Activated naive CD4-positive, alpha-beta T cell treated with anti-CD3 and anti-CD28 coated beads, Interleukin-2, amount 50 U/mL, for 24 hours (primary cell): ENCODE results near the gene TMEM53.

Experiments
- H3K27ac Mint-ChIP-seq: one replicate; pipeline ENCODE4 v1.8.0; 2021; ENCODE audit warnings: mild to moderate bottlenecking, mixed read lengths
- H3K27me3 Mint-ChIP-seq: one replicate; pipeline ENCODE4 v1.8.0; 2021; ENCODE audit warnings: mixed read lengths
- H3K36me3 Mint-ChIP-seq: one replicate; pipeline ENCODE4 v1.8.0; 2021; ENCODE audit warnings: mixed read lengths
- H3K4me1 Mint-ChIP-seq: one replicate; pipeline ENCODE4 v1.8.0; 2021; ENCODE audit warnings: mixed read lengths
- H3K4me3 Mint-ChIP-seq: one replicate; pipeline ENCODE4 v1.8.0; 2021; ENCODE audit warnings: mild to moderate bottlenecking, mixed read lengths
- H3K9me3 Mint-ChIP-seq: one replicate; pipeline ENCODE4 v1.8.0; 2021; ENCODE audit warnings: mixed read lengths

The TMEM53 gene

GRCh38 chr1:44685218-44685617 lies 10.9 kb upstream of the TMEM53 start:
- no peaks in the 10 kb centered on the region for H3K27me3 Mint-ChIP-seq
- peaks cover 4% of the 10 kb centered on the region for H3K4me1 Mint-ChIP-seq
- no peak overlapping the region for H3K4me3 Mint-ChIP-seq
- no peaks in the 10 kb centered on the region for H3K9me3 Mint-ChIP-seq
- no peak overlapping the region for H3K27ac Mint-ChIP-seq
- no peaks in the 10 kb centered on the region for H3K36me3 Mint-ChIP-seq

GRCh38 chr1:44684525-44684924 lies 10.2 kb upstream of the TMEM53 start:
- Mint-ChIP-seq H3K4me3 (no peak overlapping the region), H3K4me1 (peaks cover 4% of the 10 kb centered on the region), H3K36me3 (no peaks in the 10 kb centered on the region), H3K27ac (no peak overlapping the region), H3K9me3 (no peaks in the 10 kb centered on the region), H3K27me3 (no peaks in the 10 kb centered on the region)

GRCh38 chr1:44682883-44683265 lies 8.6 kb upstream of the TMEM53 start:
- H3K4me3 Mint-ChIP-seq = no peak overlapping the region
- H3K9me3 Mint-ChIP-seq = no peaks in the 10 kb centered on the region
- no peak overlapping the region for H3K27ac Mint-ChIP-seq
- peaks cover 4% of the 10 kb centered on the region for H3K4me1 Mint-ChIP-seq
- H3K36me3 Mint-ChIP-seq = no peaks in the 10 kb centered on the region
- no peaks in the 10 kb centered on the region for H3K27me3 Mint-ChIP-seq

GRCh38 chr1:44681905-44682882 lies 7.9 kb upstream of the TMEM53 start:
- Mint-ChIP-seq H3K27me3 (no peaks in the 10 kb centered on the region), H3K36me3 (no peaks in the 10 kb centered on the region), H3K4me3 (no peak overlapping the region), H3K9me3 (no peaks in the 10 kb centered on the region), H3K4me1 (peaks cover 4% of the 10 kb centered on the region), H3K27ac (no peak overlapping the region)

GRCh38 chr1:44679468-44679867 lies 5.2 kb upstream of the TMEM53 start:
- no peak overlapping the region for H3K27ac Mint-ChIP-seq
- H3K4me3 Mint-ChIP-seq = no peak overlapping the region
- H3K27me3 Mint-ChIP-seq = no peaks in the 10 kb centered on the region
- no peaks in the 10 kb centered on the region for H3K9me3 Mint-ChIP-seq
- H3K36me3 Mint-ChIP-seq = no peaks in the 10 kb centered on the region
- H3K4me1 Mint-ChIP-seq = peaks cover 2% of the 10 kb centered on the region

GRCh38 chr1:44678626-44679025 lies 4.3 kb upstream of the TMEM53 start:
- Mint-ChIP-seq H3K36me3 (no peaks in the 10 kb centered on the region), H3K27ac (no peak overlapping the region), H3K4me3 (no peak overlapping the region), H3K9me3 (no peaks in the 10 kb centered on the region), H3K27me3 (no peaks in the 10 kb centered on the region), H3K4me1 (peaks cover 3% of the 10 kb centered on the region)

- no peak overlapping the region for H3K27ac Mint-ChIP-seq
These were observed 3.8 kb upstream of the TMEM53 start for GRCh38 chr1:44678120-44678519.

GRCh38 chr1:44677201-44677766 lies 3.0 kb upstream of the TMEM53 start:
- Mint-ChIP-seq H3K4me1 (peaks cover 12% of the 10 kb centered on the region), H3K9me3 (no peaks in the 10 kb centered on the region), H3K27me3 (no peaks in the 10 kb centered on the region), H3K36me3 (no peaks in the 10 kb centered on the region), H3K27ac (no peak overlapping the region), H3K4me3 (no peak overlapping the region)

More at GRCh38 chr1:44678120-44678519, 3.8 kb upstream of the TMEM53 start:
- no peaks in the 10 kb centered on the region for H3K36me3 Mint-ChIP-seq
- no peak overlapping the region for H3K4me3 Mint-ChIP-seq
- no peaks in the 10 kb centered on the region for H3K27me3 Mint-ChIP-seq
- H3K9me3 Mint-ChIP-seq = no peaks in the 10 kb centered on the region
- peaks cover 8% of the 10 kb centered on the region for H3K4me1 Mint-ChIP-seq

GRCh38 chr1:44676484-44677200 lies 2.4 kb upstream of the TMEM53 start:
- Mint-ChIP-seq H3K27me3 (no peaks in the 10 kb centered on the region), H3K36me3 (no peaks in the 10 kb centered on the region), H3K4me1 (peaks cover 17% of the 10 kb centered on the region), H3K27ac (no peak overlapping the region), H3K9me3 (no peaks in the 10 kb centered on the region), H3K4me3 (no peak overlapping the region)

GRCh38 chr1:44675186-44675585 lies 905 bp upstream of the TMEM53 start:
- Mint-ChIP-seq H3K27ac (no peak overlapping the region), H3K27me3 (no peaks in the 10 kb centered on the region), H3K36me3 (no peaks in the 10 kb centered on the region), H3K4me3 (peak overlapping the region; percentile 86), H3K4me1 (peaks cover 17% of the 10 kb centered on the region), H3K9me3 (no peaks in the 10 kb centered on the region)

- Mint-ChIP-seq H3K27ac (no peak overlapping the region), H3K4me3 (peak overlapping the region; percentile 86), H3K4me1 (peaks cover 17% of the 10 kb centered on the region), H3K9me3 (no peaks in the 10 kb centered on the region), H3K36me3 (no peaks in the 10 kb centered on the region), H3K27me3 (no peaks in the 10 kb centered on the region)
These were observed 587 bp downstream of the TMEM53 start for GRCh38 chr1:44673675-44674112.

- Mint-ChIP-seq H3K27me3 (no peaks in the 10 kb centered on the region), H3K4me3 (peak overlapping the region; percentile 86), H3K27ac (no peak overlapping the region), H3K4me1 (peaks cover 17% of the 10 kb centered on the region), H3K9me3 (no peaks in the 10 kb centered on the region), H3K36me3 (no peaks in the 10 kb centered on the region)
These were observed 1.2 kb downstream of the TMEM53 start for GRCh38 chr1:44672961-44673674.

- no peak overlapping the region for H3K4me3 Mint-ChIP-seq
These were observed 1.9 kb downstream of the TMEM53 start for GRCh38 chr1:44672254-44672955.

GRCh38 chr1:44670751-44671640 lies 3.3 kb downstream of the TMEM53 start:
- Mint-ChIP-seq H3K9me3 (no peaks in the 10 kb centered on the region), H3K36me3 (no peaks in the 10 kb centered on the region), H3K27me3 (no peaks in the 10 kb centered on the region), H3K4me3 (no peak overlapping the region), H3K4me1 (peaks cover 17% of the 10 kb centered on the region), H3K27ac (no peak overlapping the region)

More at GRCh38 chr1:44672254-44672955, 1.9 kb downstream of the TMEM53 start:
- Mint-ChIP-seq H3K4me1 (peaks cover 17% of the 10 kb centered on the region), H3K27ac (no peak overlapping the region), H3K9me3 (no peaks in the 10 kb centered on the region), H3K27me3 (no peaks in the 10 kb centered on the region), H3K36me3 (no peaks in the 10 kb centered on the region)
